Muscle of leg (tissue), 11 donors: ENCODE data around the gene SLAMF9. TPM values are rescaled to one million over a fixed set of nuclear protein-coding genes. Genes with fewer than 3 reads are reported as not detected.

ENCODE experiments used
- DNase-seq: peaks from one replicate; pipeline ENCODE4 v3.0.0; 2013
- H3K27ac ChIP-seq: one replicate; pipeline ENCODE4 v1.5.1; 2013; ENCODE audit warnings: mild to moderate bottlenecking, low read length, control low read depth
- H3K27me3 ChIP-seq: one replicate; pipeline ENCODE4 v1.6.1; 2013; ENCODE audit warnings: low read length; ENCODE audit not compliant: control insufficient read depth, insufficient read depth
- H3K36me3 ChIP-seq: one replicate; pipeline ENCODE4 v1.6.1; 2013; ENCODE audit warnings: low read length; ENCODE audit not compliant: control insufficient read depth, insufficient read depth
- H3K4me1 ChIP-seq: one replicate; pipeline ENCODE4 v1.6.1; 2013; ENCODE audit warnings: low read length; ENCODE audit not compliant: control insufficient read depth, insufficient read depth
- H3K4me3 ChIP-seq: one replicate; pipeline ENCODE4 v1.5.1; 2013; ENCODE audit warnings: low read length, control low read depth
- H3K9me3 ChIP-seq: replicated peaks from 2 replicates; pipeline ENCODE4 v1.6.1; 2013; ENCODE audit warnings: low read depth, low read length; ENCODE audit not compliant: control insufficient read depth
- WGBS: methylation state at CpG from one replicate; pipeline ENCODE4 v1.1.5; 2013; ENCODE audit warnings: missing lambda C conversion rate; ENCODE audit not compliant: insufficient coverage; 5-methylcytosine and 5-hydroxymethylcytosine counted together
- polyA plus RNA-seq, 8 donors: library from polyadenylated mRNA; unstranded; fragments of 120-200 nt; gene quantifications; one replicate each; pipeline versions ENCODE4 v1.2.1 to v1.2.3, GENCODE V29; 2013; ENCODE audit warnings: inconsistent platforms in 1 of 8, low replicate concordance in 1 of 8; ENCODE audit not compliant: insufficient read length in 8 of 8, insufficient read depth in 1 of 8
- total RNA-seq: library from RNA; stranded (reverse); fragments of 120-200 nt; gene quantifications from one replicate; pipeline ENCODE4 v1.2.4, GENCODE V29; 2013

Gene SLAMF9
- total and polyA plus RNA-seq, 9 donors: not detected

GRCh38 chr1:159961636-159962035 lies 7.6 kb upstream of the SLAMF9 start:
- no peaks in the 10 kb centered on the region for H3K4me1 ChIP-seq
- H3K27ac ChIP-seq: peak overlapping the region; percentile 60
- DNase-seq: no peak
- H3K9me3 ChIP-seq: no peaks in the 10 kb centered on the region
- no peaks in the 10 kb centered on the region for H3K36me3 ChIP-seq
- 80% methylated on average over 8 of the region's 15 CpGs for WGBS
- H3K27me3 ChIP-seq: peaks cover 2% of the 10 kb centered on the region
- peak overlapping the region; percentile 14 for H3K4me3 ChIP-seq

GRCh38 chr1:159960721-159961381 lies 6.8 kb upstream of the SLAMF9 start:
- peak overlapping the region; percentile 14 for H3K4me3 ChIP-seq
- H3K9me3 ChIP-seq: no peaks in the 10 kb centered on the region
- H3K36me3 ChIP-seq: no peaks in the 10 kb centered on the region
- H3K4me1 ChIP-seq: no peaks in the 10 kb centered on the region
- 14% methylated on average over 2 of the region's 5 CpGs for WGBS
- peaks cover 2% of the 10 kb centered on the region for H3K27me3 ChIP-seq
- peak; percentile 94 for DNase-seq
- H3K27ac ChIP-seq: peak overlapping the region; percentile 60

GRCh38 chr1:159959451-159959850 lies 5.4 kb upstream of the SLAMF9 start:
- H3K4me3 ChIP-seq: no peak overlapping the region
- no peaks in the 10 kb centered on the region for H3K9me3 ChIP-seq
- 33% methylated on average over 1 of the region's 4 CpGs for WGBS
- peak; percentile 65 for DNase-seq
- H3K4me1 ChIP-seq: no peaks in the 10 kb centered on the region
- H3K27ac ChIP-seq: peak overlapping the region; percentile 29
- H3K27me3 ChIP-seq: peaks cover 2% of the 10 kb centered on the region
- H3K36me3 ChIP-seq: no peaks in the 10 kb centered on the region

- no peak overlapping the region for H3K4me3 ChIP-seq
- no peaks in the 10 kb centered on the region for H3K9me3 ChIP-seq
- no peaks in the 10 kb centered on the region for H3K4me1 ChIP-seq
- H3K27me3 ChIP-seq: peaks cover 2% of the 10 kb centered on the region
- no peak for DNase-seq
- no CpG with 5 or more reads among the region's 3 CpGs for WGBS
- no peaks in the 10 kb centered on the region for H3K36me3 ChIP-seq
- H3K27ac ChIP-seq: peak overlapping the region; percentile 29
Observed at GRCh38 chr1:159958719-159959380, 4.8 kb upstream of the SLAMF9 start.

- 34% methylated on average over 8 of the region's 9 CpGs for WGBS
- Histone ChIP-seq H3K36me3 (no peaks in the 10 kb centered on the region), H3K9me3 (no peaks in the 10 kb centered on the region), H3K4me1 (no peaks in the 10 kb centered on the region), H3K4me3 (no peak overlapping the region), H3K27me3 (peaks cover 7% of the 10 kb centered on the region), H3K27ac (no peak overlapping the region)
- no peak for DNase-seq
Observed at GRCh38 chr1:159957824-159958268, 3.8 kb upstream of the SLAMF9 start.

- H3K9me3 ChIP-seq: no peaks in the 10 kb centered on the region
- no peaks in the 10 kb centered on the region for H3K4me1 ChIP-seq
- WGBS: 71% methylated on average over 3 of the region's 3 CpGs
- H3K27ac ChIP-seq: no peak overlapping the region
- peaks cover 8% of the 10 kb centered on the region for H3K27me3 ChIP-seq
- DNase-seq: no peak
- no peaks in the 10 kb centered on the region for H3K36me3 ChIP-seq
- H3K4me3 ChIP-seq: no peak overlapping the region
Observed at GRCh38 chr1:159955456-159955855, 1.4 kb upstream of the SLAMF9 start.

- no peak for DNase-seq
- Histone ChIP-seq H3K36me3 (no peaks in the 10 kb centered on the region), H3K27me3 (peaks cover 8% of the 10 kb centered on the region), H3K9me3 (no peaks in the 10 kb centered on the region), H3K4me3 (no peak overlapping the region), H3K27ac (no peak overlapping the region), H3K4me1 (no peaks in the 10 kb centered on the region)
- 96% methylated on average over 3 of the region's 5 CpGs for WGBS
Observed at GRCh38 chr1:159952932-159953331, 1.1 kb downstream of the SLAMF9 start.

- no peaks in the 10 kb centered on the region for H3K4me1 ChIP-seq
- WGBS: no CpG with 5 or more reads among the region's 1 CpG
Observed at GRCh38 chr1:159951551-159951950, 2.5 kb downstream of the SLAMF9 start.

GRCh38 chr1:159951016-159951415 lies 3.0 kb downstream of the SLAMF9 start:
- H3K36me3 ChIP-seq: no peaks in the 10 kb centered on the region
- no peak overlapping the region for H3K4me3 ChIP-seq
- no CpG with 5 or more reads among the region's 2 CpGs for WGBS
- H3K4me1 ChIP-seq: peaks cover 2% of the 10 kb centered on the region
- H3K27ac ChIP-seq: no peak overlapping the region
- no peak for DNase-seq
- no peaks in the 10 kb centered on the region for H3K9me3 ChIP-seq
- H3K27me3 ChIP-seq: peaks cover 10% of the 10 kb centered on the region

More at GRCh38 chr1:159951551-159951950, 2.5 kb downstream of the SLAMF9 start:
- H3K27ac ChIP-seq: no peak overlapping the region
- DNase-seq: no peak
- no peak overlapping the region for H3K4me3 ChIP-seq
- no peaks in the 10 kb centered on the region for H3K36me3 ChIP-seq
- H3K27me3 ChIP-seq: peaks cover 8% of the 10 kb centered on the region
- no peaks in the 10 kb centered on the region for H3K9me3 ChIP-seq

- 68% methylated on average over 2 of the region's 4 CpGs for WGBS
- Histone ChIP-seq H3K27ac (no peak overlapping the region), H3K27me3 (peaks cover 17% of the 10 kb centered on the region), H3K4me1 (peaks cover 10% of the 10 kb centered on the region), H3K36me3 (no peaks in the 10 kb centered on the region), H3K4me3 (no peak overlapping the region), H3K9me3 (no peaks in the 10 kb centered on the region)
- no peak for DNase-seq
Observed at GRCh38 chr1:159949981-159950381, 4.1 kb downstream of the SLAMF9 start.
